Right cardiac atrium (tissue), 5 donors: ENCODE results near the gene RSPH6A. TPM values are rescaled to one million over a fixed set of nuclear protein-coding genes. Genes with fewer than 3 reads are reported as not detected.
"Not testable (repeated sequence)": the region's sequence is repeated elsewhere in the genome, so short reads cannot be mapped to it uniquely, and the experiment has no call there.

ENCODE experiments used
- ATAC-seq, 2 donors: fragments of 200-7000 bp; cut with Tn5 transposase; one replicate each; pipeline versions ENCODE4 v1.8.0 to v1.9.1; 2020; ENCODE audit warnings: moderate library complexity in 2 of 2, mild to moderate bottlenecking in 1 of 2
- DNase-seq, 3 donors: peaks; one replicate each; pipeline ENCODE4 v3.0.0-alpha.2; 2020
- H3K27ac ChIP-seq: one replicate; pipeline ENCODE4 v1.5.1; 2013; ENCODE audit warnings: mild to moderate bottlenecking, low read length, control low read depth, moderate library complexity
- H3K27me3 ChIP-seq: one replicate; pipeline ENCODE4 v1.6.1; 2013; ENCODE audit not compliant: control insufficient read depth, insufficient read depth
- H3K4me1 ChIP-seq: one replicate; pipeline ENCODE4 v1.6.1; 2013; ENCODE audit warnings: low read length; ENCODE audit not compliant: control insufficient read depth, insufficient read depth
- H3K4me3 ChIP-seq: one replicate; pipeline ENCODE4 v1.5.1; 2013; ENCODE audit warnings: low read length, control low read depth
- H3K9me3 ChIP-seq: one replicate; pipeline ENCODE4 v1.6.1; 2013; ENCODE audit warnings: low read length; ENCODE audit not compliant: control insufficient read depth
- WGBS: extraction: QIAGEN DNeasy Blood & Tissue Kit; methylation state at CpG from one replicate; pipeline ENCODE4 v1.1.7; 2013; 5-methylcytosine and 5-hydroxymethylcytosine counted together
- intact Hi-C, 4 donors: fragments of 100-400 bp; cut with DNase I; formaldehyde crosslinking; loops; one replicate each; pipeline versions ENCODE4 v1.11.0 to v1.14.0; 2022 to 2023
- polyA plus RNA-seq: library from polyadenylated mRNA; stranded (reverse); fragments of 200-250 nt; gene quantifications from one replicate; pipeline ENCODE4 v1.2.3, GENCODE V29; 2013
- total RNA-seq, 4 donors: library from RNA; stranded (reverse); fragmentation: NEBNext Ultra II Directional; extraction: Animal tissue kit (Norgen Biotek cat#: 25700); gene quantifications; one replicate each; pipeline ENCODE4 v1.2.1, GENCODE V29; 2021
- donor health status: healthy with polysubstance abuse.
- donor health status: DM: no; HTN: yes; CAD: no.
- donor health status: DM: no; HTN: no; CAD: no.
- donor health status: DM: no; HTN: yes; CAD: no; lungs with severe emphysema.
- donor health status: DM: yes; HTN: yes; CAD: no.

The RSPH6A gene
- total and polyA plus RNA-seq, 5 donors: 0.14 TPM; not detected in 4

GRCh38 chr19:45762870-45763631, 52.1 kb downstream of the RSPH6A start:
- no peaks in the 10 kb centered on the region for H3K9me3 ChIP-seq
- no peaks in the 10 kb centered on the region for H3K27me3 ChIP-seq
- no peak for ATAC-seq
- DNase-seq: peak in 2 of 3 donors; percentile 38 to 49
- 85% methylated on average over 15 of the region's 15 CpGs for WGBS
- H3K27ac ChIP-seq: no peak overlapping the region
- no peak overlapping the region for H3K4me3 ChIP-seq
- intact Hi-C loops: loop anchor here in 1 of 4 donors (10.0 kb wide), 1 partner anchor 48 kb away; no protein-coding TSS in a partner anchor
- H3K4me1 ChIP-seq: no peaks in the 10 kb centered on the region

- H3K27ac ChIP-seq: no peak overlapping the region
These were observed 53.4 kb downstream of the RSPH6A start for GRCh38 chr19:45761714-45762113.

GRCh38 chr19:45758921-45759320, 56.2 kb downstream of the RSPH6A start:
- H3K9me3 ChIP-seq: no peaks in the 10 kb centered on the region
- ATAC-seq: no peak
- no peak overlapping the region for H3K4me3 ChIP-seq
- no peaks in the 10 kb centered on the region for H3K4me1 ChIP-seq
- DNase-seq: no peak
- H3K27me3 ChIP-seq: no peaks in the 10 kb centered on the region
- 87% methylated on average over 9 of the region's 9 CpGs for WGBS
- intact Hi-C loops: no loop called here
- H3K27ac ChIP-seq: no peak overlapping the region

More at GRCh38 chr19:45761714-45762113, 53.4 kb downstream of the RSPH6A start:
- 61% methylated on average over 17 of the region's 17 CpGs for WGBS
- H3K4me1 ChIP-seq: no peaks in the 10 kb centered on the region
- intact Hi-C loops: loop anchor here in 1 of 4 donors (10.0 kb wide), 1 partner anchor 47 kb away; no protein-coding TSS in a partner anchor
- no peak for ATAC-seq
- H3K4me3 ChIP-seq: no peak overlapping the region
- peak in 2 of 3 donors; percentile 66 to 79 for DNase-seq
- no peaks in the 10 kb centered on the region for H3K9me3 ChIP-seq
- no peaks in the 10 kb centered on the region for H3K27me3 ChIP-seq

- Histone ChIP-seq H3K4me1 (no peaks in the 10 kb centered on the region), H3K27ac (no peak overlapping the region), H3K27me3 (no peaks in the 10 kb centered on the region), H3K4me3 (no peak overlapping the region), H3K9me3 (no peaks in the 10 kb centered on the region)
- no peak for DNase-seq
- whole genome bisulfite sequencing: 81% methylated on average over 9 of the region's 9 CpGs
- intact Hi-C loops: no loop called here
- no peak for ATAC-seq
These were observed 57.4 kb downstream of the RSPH6A start for GRCh38 chr19:45757695-45758094.

- no peak overlapping the region for H3K4me3 ChIP-seq
- intact Hi-C loops: no loop called here
- H3K27me3 ChIP-seq: no peaks in the 10 kb centered on the region
- no peak for DNase-seq
- H3K9me3 ChIP-seq: no peaks in the 10 kb centered on the region
- no peak overlapping the region for H3K27ac ChIP-seq
- 88% methylated on average over 8 of the region's 8 CpGs for WGBS
- H3K4me1 ChIP-seq: no peaks in the 10 kb centered on the region
- no peak for ATAC-seq
These were observed 60.8 kb downstream of the RSPH6A start for GRCh38 chr19:45754323-45754722.

GRCh38 chr19:45753548-45753947, 61.6 kb downstream of the RSPH6A start:
- WGBS: 64% methylated on average over 6 of the region's 6 CpGs
- H3K4me1 ChIP-seq: no peaks in the 10 kb centered on the region
- DNase-seq (no peak), ATAC-seq (peak in 1 of 2 donors; percentile 10)
- H3K27me3 ChIP-seq: no peaks in the 10 kb centered on the region
- no peak overlapping the region for H3K27ac ChIP-seq
- no peak overlapping the region for H3K4me3 ChIP-seq
- no peaks in the 10 kb centered on the region for H3K9me3 ChIP-seq
- intact Hi-C loops: no loop called here

GRCh38 chr19:45752639-45753038, 62.5 kb downstream of the RSPH6A start:
- 93% methylated on average over 12 of the region's 12 CpGs for WGBS
- ATAC-seq: no peak
- no peaks in the 10 kb centered on the region for H3K27me3 ChIP-seq
- H3K9me3 ChIP-seq: no peaks in the 10 kb centered on the region
- no peaks in the 10 kb centered on the region for H3K4me1 ChIP-seq
- no peak overlapping the region for H3K27ac ChIP-seq
- DNase-seq: no peak
- intact Hi-C loops: no loop called here
- H3K4me3 ChIP-seq: no peak overlapping the region

- 91% methylated on average over 10 of the region's 10 CpGs for WGBS
- not testable (repeated sequence) for ATAC-seq
These were observed 63.6 kb downstream of the RSPH6A start for GRCh38 chr19:45751483-45751882.

GRCh38 chr19:45747513-45747912, 67.6 kb downstream of the RSPH6A start:
- H3K27ac ChIP-seq: no peak overlapping the region
- H3K4me3 ChIP-seq: no peak overlapping the region
- H3K9me3 ChIP-seq: no peaks in the 10 kb centered on the region
- no peaks in the 10 kb centered on the region for H3K4me1 ChIP-seq
- intact Hi-C loops: no loop called here
- no peak for DNase-seq
- WGBS: 83% methylated on average over 5 of the region's 5 CpGs
- no peak for ATAC-seq
- H3K27me3 ChIP-seq: no peaks in the 10 kb centered on the region

More at GRCh38 chr19:45751483-45751882, 63.6 kb downstream of the RSPH6A start:
- H3K27me3 ChIP-seq, H3K27ac ChIP-seq, H3K4me1 ChIP-seq, DNase-seq, H3K4me3 ChIP-seq, intact Hi-C loops, H3K9me3 ChIP-seq: not testable (repeated sequence)

- intact Hi-C loops: no loop called here
- DNase-seq: no peak
- H3K4me3 ChIP-seq: no peak overlapping the region
- H3K9me3 ChIP-seq: no peaks in the 10 kb centered on the region
- no peaks in the 10 kb centered on the region for H3K27me3 ChIP-seq
- no peak for ATAC-seq
- H3K27ac ChIP-seq: no peak overlapping the region
- WGBS: 44% methylated on average over 5 of the region's 5 CpGs
- no peaks in the 10 kb centered on the region for H3K4me1 ChIP-seq
These were observed 68.2 kb downstream of the RSPH6A start for GRCh38 chr19:45746866-45747265.
